K562 (cell line): ENCODE measurements around the gene NXN. TPM values are rescaled to one million over a fixed set of nuclear protein-coding genes. Genes with fewer than 3 reads are reported as not detected.

ENCODE experiments used
- ATAC-seq: fragments of 200-7000 bp; cut with Tn5 transposase; 3 replicates; pipeline ENCODE4 v1.9.1; 2020; ENCODE audit warnings: moderate library complexity
- BruUV-seq: library from RNA; stranded (reverse); fragments of 400-500 nt; replicated peaks from 2 replicates; lab custom pipeline; 2021; lab: Mats Ljungman, UMichigan
- CTCF ChIA-PET: fragments of 300-600 bp; formaldehyde crosslinking; extraction: SDS; loops from one replicate; lab custom pipeline; 2021; ENCODE audit warnings: low intra/inter-chr PET ratio; lab: Yijun Ruan, JAX
- POLR2A ChIA-PET: fragments of 300-600, 350-650 bp; sonication (Branson Sonifier 250); formaldehyde crosslinking; extraction: SDS; loops from one replicate; lab custom pipeline; 2021; ENCODE audit warnings: antibody characterized with exemption, inconsistent platforms; lab: Yijun Ruan, JAX
- DNase-seq, 4 experiments: peaks; one replicate each; pipeline versions ENCODE4 v3.0.0 to v3.0.0-alpha.2; 2011 to 2018; ENCODE audit warnings: low spot score in 3 of 4, mixed read lengths in 3 of 4; ENCODE audit errors: extremely low read depth in 1 of 4
- FAIRE-seq: peaks from 2 replicates; lab custom pipeline; 2011; peaks lifted over from hg19 to GRCh38; lab: Jason Lieb, UNC
- H2AFZ ChIP-seq: 2 replicates; pipeline ENCODE4 v1.6.0; 2011; ENCODE audit warnings: low read depth, low read length, control low read depth, inconsistent platforms
- H3K27ac ChIP-seq: fragments of 200-600 bp; 3 replicates; pipeline ENCODE4 v1.8.0; 2011; ENCODE audit warnings: low read depth, mild to moderate bottlenecking, control low read depth, inconsistent platforms, low read length, moderate library complexity, mixed read lengths; ENCODE audit errors: extremely low read depth
- H3K27me3 ChIP-seq, 2 experiments: fragments of 300-600 bp in 1 of 2; 2 replicates in 1 of 2; 3 replicates in 1 of 2; pipeline versions ENCODE4 v1.6.0 to v1.8.0; 2011; ENCODE audit warnings: inconsistent platforms in 2 of 2, low read length in 2 of 2, mild to moderate bottlenecking in 1 of 2, mixed read lengths in 1 of 2, moderate library complexity in 1 of 2; ENCODE audit not compliant: control insufficient read depth in 2 of 2, insufficient read depth in 2 of 2
- H3K36me3 ChIP-seq: fragments of 300-600 bp; 3 replicates; pipeline ENCODE4 v1.8.0; 2011; ENCODE audit warnings: mild to moderate bottlenecking, low read length, inconsistent platforms; ENCODE audit not compliant: control insufficient read depth, insufficient read depth
- H3K4me1 ChIP-seq, 2 experiments: fragments of 200-600 bp in 1 of 2; replicated peaks in 1 of 2; 2 replicates in 1 of 2; 3 replicates in 1 of 2; pipeline versions ENCODE4 v1.5.1 to v1.8.0; 2011; ENCODE audit warnings: inconsistent platforms in 2 of 2, low read length in 2 of 2, mild to moderate bottlenecking in 1 of 2, mixed read lengths in 1 of 2, moderate library complexity in 1 of 2; ENCODE audit not compliant: control insufficient read depth in 2 of 2, insufficient read depth in 2 of 2
- H3K4me2 ChIP-seq: 2 replicates; pipeline ENCODE4 v1.6.1; 2011; ENCODE audit warnings: low read length, control low read depth, inconsistent platforms, mixed read lengths; ENCODE audit not compliant: insufficient read depth
- H3K4me3 ChIP-seq: fragments of 200-600 bp; sonication (generic), shearing (Covaris generic); 2 replicates; pipeline ENCODE4 v1.5.1; 2016; ENCODE audit warnings: control low read depth, inconsistent platforms
- H3K79me2 ChIP-seq: fragments of 200-600 bp; 3 replicates; pipeline ENCODE4 v1.8.0; 2011; ENCODE audit warnings: low read length, inconsistent platforms; ENCODE audit not compliant: control insufficient read depth, insufficient read depth
- H3K9ac ChIP-seq, 2 experiments: 2 replicates each; pipeline versions ENCODE4 v1.6.0 to v1.6.1; 2011; ENCODE audit warnings: low read depth in 2 of 2, low read length in 2 of 2, control low read depth in 1 of 2, inconsistent platforms in 1 of 2, mild to moderate bottlenecking in 1 of 2, mixed read lengths in 1 of 2; ENCODE audit not compliant: insufficient read depth in 1 of 2
- H3K9me1 ChIP-seq: one replicate; pipeline ENCODE4 v1.6.0; 2011; ENCODE audit warnings: inconsistent platforms, mild to moderate bottlenecking, low read length, moderate library complexity; ENCODE audit not compliant: control insufficient read depth, insufficient read depth
- H3K9me3 ChIP-seq: replicated peaks from 2 replicates; pipeline ENCODE4 v1.5.1; 2011; ENCODE audit warnings: low read depth, low read length, inconsistent platforms; ENCODE audit not compliant: control insufficient read depth, insufficient read depth
- H4K20me1 ChIP-seq: replicated peaks from 2 replicates; pipeline ENCODE4 v1.6.1; 2011; ENCODE audit warnings: low read length, inconsistent platforms, mixed read lengths; ENCODE audit not compliant: control insufficient read depth, insufficient read depth
- CBFB ChIP-seq: sonication (generic); formaldehyde crosslinking; IDR thresholded peaks from 2 replicates; pipeline ENCODE4 v1.4.0; 2020; ENCODE audit warnings: mild to moderate bottlenecking, missing genetic modification reagents
- CREB1 ChIP-seq, 2 experiments: sonication (generic) in 1 of 2; formaldehyde crosslinking in 1 of 2; IDR thresholded peaks; 2 replicates each; pipeline versions ENCODE4 v1.6.1 to v1.8.0; 2012 to 2022; ENCODE audit warnings: inconsistent platforms in 1 of 2, mild to moderate bottlenecking in 1 of 2, missing genetic modification reagents in 1 of 2, moderate library complexity in 1 of 2
- POLR2G ChIP-seq: fragments of 200-400 bp; formaldehyde crosslinking; IDR thresholded peaks from 2 replicates; pipeline ENCODE4 v1.6.1; 2017; ENCODE audit warnings: low read depth, mild to moderate bottlenecking, antibody characterized with exemption, low read length, moderate library complexity
- RBFOX2 ChIP-seq: fragments of 200-400 bp; formaldehyde crosslinking; IDR thresholded peaks from 2 replicates; pipeline ENCODE4 v1.6.1; 2017; ENCODE audit warnings: low read depth, mild to moderate bottlenecking, low read length, moderate library complexity
- SUPT5H ChIP-seq: fragments of 450-650 bp; IDR thresholded peaks from 2 replicates; pipeline ENCODE4 v1.6.1; 2016
- TCF7L2 ChIP-seq: fragments of 150-350 bp; IDR thresholded peaks from 2 replicates; pipeline ENCODE4 v1.6.1; 2016; ENCODE audit warnings: low read depth, mild to moderate bottlenecking, low read length, moderate library complexity
- ZNF583 ChIP-seq: fragments of 250-450 bp; sonication (Bioruptor Pico); IDR thresholded peaks from 2 replicates; pipeline ENCODE4 v1.4.0; 2020
- ZNF584 ChIP-seq: fragments of 200-800 bp; sonication (Bioruptor generic); IDR thresholded peaks from 2 replicates; pipeline ENCODE4 v1.6.1; 2016; ENCODE audit warnings: low read depth, mild to moderate bottlenecking, missing genetic modification characterization, missing compliant biosample characterization
- whole genome bisulfite sequencing: fragments of 100-300 bp; shearing (Covaris generic); methylation state at CpG from one replicate; pipeline ENCODE4 v1.1.6; 2016; ENCODE audit warnings: low coverage, mixed read lengths; ENCODE audit not compliant: insufficient coverage; ENCODE audit errors: missing lambda C conversion rate; 5-methylcytosine and 5-hydroxymethylcytosine counted together
- in situ Hi-C: fragments of 300-500 bp; cut with MboI; formaldehyde crosslinking; loops from 4 replicates; pipeline ENCODE4 v1.15.0; 2018; ENCODE audit warnings: inconsistent platforms, mixed read lengths
- intact Hi-C: fragments of 100-400 bp; cut with micrococcal nuclease; formaldehyde crosslinking; loops from 2 replicates; pipeline ENCODE4 v1.14.2; 2022
- polyA plus RNA-seq, 8 experiments: library from polyadenylated mRNA; depleted of rRNA in 4 of 8; stranded (reverse) in 5 of 8; unstranded in 3 of 8; fragments of >200 nt; fragmentation: Nextera tagmentation in 2 of 8; fragmentation: Illumina TruSeq in 1 of 8; extraction: Ambion mirVana in 2 of 8; extraction: Trizol in 1 of 8; gene quantifications; 2 replicates each; pipeline versions ENCODE4 v1.2.1 to v1.2.3, GENCODE V29; 2011 to 2014; ENCODE audit warnings: inconsistent platforms in 1 of 8, missing spikeins in 1 of 8
- total RNA-seq, 7 experiments: library from RNA; depleted of rRNA in 6 of 7; stranded (reverse); fragments of >200 nt in 6 of 7; fragmentation: Illumina TruSeq in 2 of 7; extraction: Trizol in 2 of 7; gene quantifications; 2 replicates each; pipeline versions ENCODE4 v1.2.1 to v1.2.3, GENCODE V29; 2011 to 2021; ENCODE audit warnings: low replicate concordance in 1 of 7
- TF ChIP-seq, protein P1 (sequence below): sonication (generic); formaldehyde crosslinking; IDR thresholded peaks from 2 replicates; pipeline ENCODE4 v1.8.1; 2023; ENCODE audit warnings: missing genetic modification reagents, mild to moderate bottlenecking, borderline replicate concordance
- TF ChIP-seq, protein P2 (sequence below): sonication (generic); IDR thresholded peaks from 2 replicates; pipeline ENCODE4 v1.6.1; 2016

Gene NXN
- total and polyA plus RNA-seq, 9 of the 15 experiments (the other 6 are each of a cell fraction or from before 2014, with no cell fraction given) = 0.08 to 0.39 (median 0.29) TPM; not detected in 5

DNA sequence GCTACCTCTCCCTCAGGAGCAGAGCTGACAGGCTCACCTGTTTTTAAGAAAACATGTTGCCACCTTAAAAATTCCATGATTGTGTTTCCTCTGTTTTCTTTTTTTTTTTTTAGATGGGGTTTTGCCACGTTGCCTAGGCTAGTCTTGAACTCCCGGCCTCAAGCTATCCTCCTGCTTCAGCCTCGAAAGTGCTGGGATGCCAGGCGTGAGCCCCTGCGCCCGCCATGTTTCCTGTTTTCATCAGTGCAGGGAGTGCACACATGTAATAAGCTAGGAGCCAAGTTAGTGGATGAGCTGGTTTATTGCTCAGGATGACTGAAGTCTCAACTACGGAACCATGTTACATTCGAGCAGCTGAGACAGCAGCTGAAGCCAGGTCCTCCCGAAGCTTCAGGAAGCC is 183.9 kb downstream of the NXN start:
- Histone ChIP-seq H3K27me3 (peaks cover 11 to 27% of the 10 kb centered on the region in 2 experiments; a peak in 4 of 5 replicates), H2AFZ (no peak overlapping the region), H3K4me3 (no peak overlapping the region), H3K4me1 (peaks cover 0 to 4% of the 10 kb centered on the region in 2 experiments; a peak in 1 of 5 replicates), H3K9me1 (no peaks in the 10 kb centered on the region), H3K4me2 (no peak overlapping the region), H3K36me3 (peaks cover 19% of the 10 kb centered on the region; the same call in 1 of the 3 replicates), H3K27ac (no peak overlapping the region), H3K9ac (no peak overlapping the region), H3K9me3 (no peaks in the 10 kb centered on the region), H3K79me2 (no peaks in the 10 kb centered on the region), H4K20me1 (0 out of 2 replicates have a peak, but pooled peaks cover 7% of the 10 kb centered on the region)
- ATAC-seq (no peak), FAIRE-seq (no peak), DNase-seq (no peak)
- ChIA-PET CTCF (interaction anchor here (0.7 to 1.8 kb wide), 2 partner anchors 185 to 200 kb away, joined by 3 to 16 read pairs; no protein-coding TSS in a partner anchor), POLR2A (no interaction called here)
- WGBS = 51% methylated on average over 9 of the region's 9 CpGs
- TF ChIP-seq RBFOX2 = no peak
- TF ChIP-seq POLR2G = no peak
- TF ChIP-seq, protein P1, sequence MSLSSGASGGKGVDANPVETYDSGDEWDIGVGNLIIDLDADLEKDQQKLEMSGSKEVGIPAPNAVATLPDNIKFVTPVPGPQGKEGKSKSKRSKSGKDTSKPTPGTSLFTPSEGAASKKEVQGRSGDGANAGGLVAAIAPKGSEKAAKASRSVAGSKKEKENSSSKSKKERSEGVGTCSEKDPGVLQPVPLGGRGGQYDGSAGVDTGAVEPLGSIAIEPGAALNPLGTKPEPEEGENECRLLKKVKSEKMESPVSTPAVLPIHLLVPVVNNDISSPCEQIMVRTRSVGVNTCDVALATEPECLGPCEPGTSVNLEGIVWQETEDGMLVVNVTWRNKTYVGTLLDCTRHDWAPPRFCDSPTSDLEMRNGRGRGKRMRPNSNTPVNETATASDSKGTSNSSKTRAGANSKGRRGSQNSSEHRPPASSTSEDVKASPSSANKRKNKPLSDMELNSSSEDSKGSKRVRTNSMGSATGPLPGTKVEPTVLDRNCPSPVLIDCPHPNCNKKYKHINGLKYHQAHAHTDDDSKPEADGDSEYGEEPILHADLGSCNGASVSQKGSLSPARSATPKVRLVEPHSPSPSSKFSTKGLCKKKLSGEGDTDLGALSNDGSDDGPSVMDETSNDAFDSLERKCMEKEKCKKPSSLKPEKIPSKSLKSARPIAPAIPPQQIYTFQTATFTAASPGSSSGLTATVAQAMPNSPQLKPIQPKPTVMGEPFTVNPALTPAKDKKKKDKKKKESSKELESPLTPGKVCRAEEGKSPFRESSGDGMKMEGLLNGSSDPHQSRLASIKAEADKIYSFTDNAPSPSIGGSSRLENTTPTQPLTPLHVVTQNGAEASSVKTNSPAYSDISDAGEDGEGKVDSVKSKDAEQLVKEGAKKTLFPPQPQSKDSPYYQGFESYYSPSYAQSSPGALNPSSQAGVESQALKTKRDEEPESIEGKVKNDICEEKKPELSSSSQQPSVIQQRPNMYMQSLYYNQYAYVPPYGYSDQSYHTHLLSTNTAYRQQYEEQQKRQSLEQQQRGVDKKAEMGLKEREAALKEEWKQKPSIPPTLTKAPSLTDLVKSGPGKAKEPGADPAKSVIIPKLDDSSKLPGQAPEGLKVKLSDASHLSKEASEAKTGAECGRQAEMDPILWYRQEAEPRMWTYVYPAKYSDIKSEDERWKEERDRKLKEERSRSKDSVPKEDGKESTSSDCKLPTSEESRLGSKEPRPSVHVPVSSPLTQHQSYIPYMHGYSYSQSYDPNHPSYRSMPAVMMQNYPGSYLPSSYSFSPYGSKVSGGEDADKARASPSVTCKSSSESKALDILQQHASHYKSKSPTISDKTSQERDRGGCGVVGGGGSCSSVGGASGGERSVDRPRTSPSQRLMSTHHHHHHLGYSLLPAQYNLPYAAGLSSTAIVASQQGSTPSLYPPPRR (CRISPR knock-in tag) = no peak
- TF ChIP-seq, protein P2, sequence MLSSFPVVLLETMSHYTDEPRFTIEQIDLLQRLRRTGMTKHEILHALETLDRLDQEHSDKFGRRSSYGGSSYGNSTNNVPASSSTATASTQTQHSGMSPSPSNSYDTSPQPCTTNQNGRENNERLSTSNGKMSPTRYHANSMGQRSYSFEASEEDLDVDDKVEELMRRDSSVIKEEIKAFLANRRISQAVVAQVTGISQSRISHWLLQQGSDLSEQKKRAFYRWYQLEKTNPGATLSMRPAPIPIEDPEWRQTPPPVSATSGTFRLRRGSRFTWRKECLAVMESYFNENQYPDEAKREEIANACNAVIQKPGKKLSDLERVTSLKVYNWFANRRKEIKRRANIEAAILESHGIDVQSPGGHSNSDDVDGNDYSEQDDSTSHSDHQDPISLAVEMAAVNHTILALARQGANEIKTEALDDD = no peak
- TF ChIP-seq CBFB (CRISPR knock-in tag) = no peak
- TF ChIP-seq ZNF584 (CRISPR knock-in tag) = no peak
- no peak for TF ChIP-seq CREB1 (IDR thresholded peaks at IDR 0.05)
- TF ChIP-seq CREB1 (CRISPR knock-in tag; IDR thresholded peaks at IDR 0.05) = no peak
- no peak for TF ChIP-seq SUPT5H
- TF ChIP-seq TCF7L2 = no peak
- no peak for TF ChIP-seq ZNF583 (CRISPR knock-in tag)
- in situ Hi-C loops = no loop called here
- BruUV-seq = no TSS peak
- intact Hi-C loops = loop anchor here (2.0 to 5.0 kb wide), 2 partner anchors 185 to 202 kb away; partner anchors contain the start of gene TIMM22
